ENCODE measurements around the gene PCDH19.

- TF ChIP-seq POLR2A (IDR thresholded peaks at IDR 0.05) (no peak), CTCF (IDR thresholded peaks at IDR 0.05) (no peak)
Measured at GRCh38 chrX:100410901-100411801, 1.1 kb upstream of the PCDH19 start.

Measured in heart left ventricle (tissue), 13 donors.